ENCODE results near the gene PERM1. TPM values are rescaled to one million over a fixed set of nuclear protein-coding genes. Genes with fewer than 3 reads are reported as not detected.
A peak's percentile ranks its signal among the peaks of the same experiment; 100 is the strongest.
"Not testable (repeated sequence)": the region's sequence is repeated elsewhere in the genome, so short reads cannot be mapped to it uniquely, and the experiment has no call there.

The PERM1 gene
- total and polyA plus RNA-seq, 5 experiments from 2014 or later: not detected

GRCh38 chr1:994546-994945 is 12.7 kb upstream of the PERM1 start:
- H3K27ac Mint-ChIP-seq: peak overlapping the region in 1 of 10 donors; percentile 21
- ATAC-seq, H3K4me3 Mint-ChIP-seq, DNase-seq, H3K36me3 Mint-ChIP-seq: not testable (repeated sequence)
- POLR2A ChIA-PET: interaction anchor here (0.7 kb wide), 1 partner anchor 19 kb away, joined by 3 read pairs; the partner anchor contains the start of gene ISG15
- peaks cover 0 to 13% (median 0%) of the 10 kb centered on the region in 9 donors for H3K9me3 Mint-ChIP-seq
- H3K4me1 Mint-ChIP-seq: peaks cover 7 to 25% (median 10%) of the 10 kb centered on the region in 4 donors
- H3K27me3 Mint-ChIP-seq: peaks cover 0 to 19% (median 4%) of the 10 kb centered on the region in 5 donors

- Mint-ChIP-seq H3K36me3 (peaks cover 0 to 4% (median 3%) of the 10 kb centered on the region in 3 donors), H3K27me3 (peaks cover 4 to 24% (median 11%) of the 10 kb centered on the region in 5 donors), H3K4me1 (peaks cover 8 to 25% (median 12%) of the 10 kb centered on the region in 4 donors), H3K27ac (no peak overlapping the region), H3K9me3 (peaks cover 0 to 13% (median 0%) of the 10 kb centered on the region in 9 donors), H3K4me3 (no peak overlapping the region)
- no peak for ATAC-seq
- DNase-seq: no peak
- POLR2A ChIA-PET: interaction anchor here (1.0 to 1.1 kb wide), 2 partner anchors 12 kb away, joined by 3 to 4 read pairs; partner anchors contain the start of gene PERM1
These were observed 11.6 kb upstream of the PERM1 start for GRCh38 chr1:993379-993995.

GRCh38 chr1:992362-992761 is 10.5 kb upstream of the PERM1 start:
- H3K27me3 Mint-ChIP-seq: peaks cover 4 to 28% (median 13%) of the 10 kb centered on the region in 5 donors
- H3K27ac Mint-ChIP-seq: no peak overlapping the region
- no peak for ATAC-seq
- H3K4me3 Mint-ChIP-seq: no peak overlapping the region
- POLR2A ChIA-PET: interaction anchor here (0.7 kb wide), 1 partner anchor 10 kb away, joined by 3 read pairs; the partner anchor contains the start of gene PERM1
- H3K4me1 Mint-ChIP-seq: peaks cover 8 to 21% (median 10%) of the 10 kb centered on the region in 4 donors
- H3K9me3 Mint-ChIP-seq: peaks cover 0 to 13% (median 0%) of the 10 kb centered on the region in 9 donors
- no peak for DNase-seq
- peaks cover 0 to 4% (median 3%) of the 10 kb centered on the region in 3 donors for H3K36me3 Mint-ChIP-seq

GRCh38 chr1:991895-992294 is 10.0 kb upstream of the PERM1 start:
- peaks cover 0 to 4% (median 3%) of the 10 kb centered on the region in 3 donors for H3K36me3 Mint-ChIP-seq
- H3K4me3 Mint-ChIP-seq: no peak overlapping the region
- ATAC-seq: no peak
- H3K27ac Mint-ChIP-seq: no peak overlapping the region
- DNase-seq: no peak
- POLR2A ChIA-PET: interaction anchor here (0.7 kb wide), 1 partner anchor 10 kb away, joined by 3 read pairs; the partner anchor contains the start of gene PERM1
- H3K27me3 Mint-ChIP-seq: peaks cover 4 to 26% (median 9%) of the 10 kb centered on the region in 5 donors
- H3K9me3 Mint-ChIP-seq: peaks cover 0 to 13% (median 0%) of the 10 kb centered on the region in 9 donors
- H3K4me1 Mint-ChIP-seq: peaks cover 7 to 17% (median 8%) of the 10 kb centered on the region in 4 donors

GRCh38 chr1:991275-991674 is 9.4 kb upstream of the PERM1 start:
- peaks cover 7 to 14% (median 7%) of the 10 kb centered on the region in 4 donors for H3K4me1 Mint-ChIP-seq
- H3K27ac Mint-ChIP-seq, DNase-seq, POLR2A ChIA-PET, H3K4me3 Mint-ChIP-seq, ATAC-seq, H3K36me3 Mint-ChIP-seq: not testable (repeated sequence)
- H3K9me3 Mint-ChIP-seq: peaks cover 0 to 13% (median 0%) of the 10 kb centered on the region in 9 donors
- peaks cover 6 to 27% (median 10%) of the 10 kb centered on the region in 5 donors for H3K27me3 Mint-ChIP-seq

GRCh38 chr1:988061-988460 is 6.2 kb upstream of the PERM1 start:
- POLR2A ChIA-PET, H3K4me1 Mint-ChIP-seq, ATAC-seq, H3K4me3 Mint-ChIP-seq, H3K27ac Mint-ChIP-seq, H3K36me3 Mint-ChIP-seq, DNase-seq: not testable (repeated sequence)
- Mint-ChIP-seq H3K9me3 (peaks cover 0 to 13% (median 0%) of the 10 kb centered on the region in 9 donors), H3K27me3 (peaks cover 10 to 38% (median 24%) of the 10 kb centered on the region in 5 donors)

- Mint-ChIP-seq H3K27me3 (peaks cover 8 to 48% (median 22%) of the 10 kb centered on the region in 5 donors), H3K4me3 (no peak overlapping the region), H3K36me3 (no peaks in the 10 kb centered on the region), H3K9me3 (no peaks in the 10 kb centered on the region), H3K27ac (no peak overlapping the region), H3K4me1 (peaks cover 0 to 4% (median 0%) of the 10 kb centered on the region in 4 donors)
- ATAC-seq (no peak), DNase-seq (no peak)
- POLR2A ChIA-PET: no interaction called here
These were observed 3.2 kb upstream of the PERM1 start for GRCh38 chr1:985126-985525.

- Mint-ChIP-seq H3K4me3 (no peak overlapping the region), H3K27ac (no peak overlapping the region), H3K4me1 (peaks cover 0 to 4% (median 0%) of the 10 kb centered on the region in 4 donors), H3K36me3 (no peaks in the 10 kb centered on the region), H3K27me3 (peaks cover 8 to 48% (median 19%) of the 10 kb centered on the region in 5 donors), H3K9me3 (no peaks in the 10 kb centered on the region)
- no peak for DNase-seq
- ATAC-seq: no peak
- POLR2A ChIA-PET: interaction anchor here (0.9 to 1.1 kb wide), 2 partner anchors 17 to 84 kb away, joined by 3 to 4 read pairs; no protein-coding TSS in a partner anchor
These were observed 2.6 kb upstream of the PERM1 start for GRCh38 chr1:984476-984814.

GRCh38 chr1:983798-984475 is 2.0 kb upstream of the PERM1 start:
- POLR2A ChIA-PET: interaction anchor here (0.9 to 1.1 kb wide), 2 partner anchors 17 to 85 kb away, joined by 3 to 4 read pairs; no protein-coding TSS in a partner anchor
- Mint-ChIP-seq H3K4me3 (no peak overlapping the region), H3K27me3 (peaks cover 8 to 43% (median 17%) of the 10 kb centered on the region in 5 donors), H3K36me3 (no peaks in the 10 kb centered on the region), H3K27ac (no peak overlapping the region), H3K4me1 (peaks cover 0 to 4% (median 0%) of the 10 kb centered on the region in 4 donors), H3K9me3 (no peaks in the 10 kb centered on the region)
- peak; percentile 81 to 89 for ATAC-seq
- peak in 8 of 10 donors; percentile 55 to 79 (median 61) for DNase-seq

GRCh38 chr1:982765-983436 is 1.0 kb upstream of the PERM1 start:
- H3K27ac Mint-ChIP-seq: no peak overlapping the region
- ATAC-seq: no peak
- peaks cover 8 to 39% (median 11%) of the 10 kb centered on the region in 5 donors for H3K27me3 Mint-ChIP-seq
- peaks cover 0 to 3% (median 2%) of the 10 kb centered on the region in 4 donors for H3K4me1 Mint-ChIP-seq
- no peaks in the 10 kb centered on the region for H3K9me3 Mint-ChIP-seq
- POLR2A ChIA-PET: no interaction called here
- H3K36me3 Mint-ChIP-seq: no peaks in the 10 kb centered on the region
- H3K4me3 Mint-ChIP-seq: peak overlapping the region in 1 of 10 donors; percentile 38
- DNase-seq: no peak

- Mint-ChIP-seq H3K27me3 (peaks cover 8 to 38% (median 11%) of the 10 kb centered on the region in 5 donors), H3K4me3 (no peak overlapping the region), H3K36me3 (no peaks in the 10 kb centered on the region), H3K9me3 (no peaks in the 10 kb centered on the region), H3K4me1 (peaks cover 0 to 3% (median 2%) of the 10 kb centered on the region in 4 donors), H3K27ac (no peak overlapping the region)
- no peak for DNase-seq
- POLR2A ChIA-PET: interaction anchor here (1.0 to 1.6 kb wide), 3 partner anchors 11 to 82 kb away, joined by 3 to 4 read pairs (median 3); no protein-coding TSS in a partner anchor
- ATAC-seq: no peak
These were observed 370 bp downstream of the PERM1 start for GRCh38 chr1:981491-981954.

Measured in naive thymus-derived CD8-positive, alpha-beta T cell (primary cell).